Lung (tissue), 12 donors: ENCODE measurements around the gene ANAPC15. TPM values are rescaled to one million over a fixed set of nuclear protein-coding genes. Genes with fewer than 3 reads are reported as not detected.

ENCODE experiments used
- ATAC-seq: fragments of 200-7000 bp; cut with Tn5 transposase; one replicate; pipeline ENCODE4 v1.9.1; 2020; ENCODE audit warnings: moderate number of reproducible peaks; ENCODE audit not compliant: insufficient read depth, low FRiP score
- DNase-seq, 3 donors: peaks; one replicate each; pipeline ENCODE4 v3.0.0-alpha.2; 2013 to 2017
- H3K27ac ChIP-seq, 2 donors: one replicate each; pipeline ENCODE4 v1.5.1; 2013; ENCODE audit warnings: mild to moderate bottlenecking in 2 of 2, moderate library complexity in 2 of 2, control low read depth in 1 of 2, inconsistent platforms in 1 of 2, low read depth in 1 of 2, low read length in 1 of 2
- H3K27me3 ChIP-seq, 3 donors: one replicate each; pipeline ENCODE4 v1.5.1; 2013; ENCODE audit warnings: low read length in 2 of 3; ENCODE audit not compliant: control insufficient read depth in 3 of 3, insufficient read depth in 3 of 3
- H3K36me3 ChIP-seq, 4 donors: one replicate each; pipeline ENCODE4 v1.5.1; 2013; ENCODE audit warnings: low read length in 4 of 4, mild to moderate bottlenecking in 1 of 4, moderate library complexity in 1 of 4; ENCODE audit not compliant: control insufficient read depth in 4 of 4, insufficient read depth in 4 of 4
- H3K4me1 ChIP-seq, 5 donors: one replicate each; pipeline ENCODE4 v1.5.1; 2013; ENCODE audit warnings: low read length in 5 of 5, mild to moderate bottlenecking in 2 of 5, moderate library complexity in 1 of 5; ENCODE audit not compliant: control insufficient read depth in 5 of 5, insufficient read depth in 5 of 5
- H3K4me3 ChIP-seq: one replicate; pipeline ENCODE4 v1.5.1; 2013; ENCODE audit warnings: mild to moderate bottlenecking, control low read depth, moderate library complexity
- H3K9ac ChIP-seq, 2 donors: one replicate each; pipeline ENCODE4 v1.5.1; 2013; ENCODE audit warnings: low read length in 2 of 2, control low read depth in 1 of 2; ENCODE audit not compliant: insufficient read depth in 1 of 2
- H3K9me3 ChIP-seq, 4 donors: one replicate each; pipeline ENCODE4 v1.5.1; 2013; ENCODE audit warnings: low read length in 3 of 4, mild to moderate bottlenecking in 1 of 4, moderate library complexity in 1 of 4; ENCODE audit not compliant: control insufficient read depth in 4 of 4, insufficient read depth in 3 of 4
- WGBS, 2 donors: extraction: QIAGEN DNeasy Blood & Tissue Kit; methylation state at CpG; one replicate each; pipeline ENCODE4 v1.1.7; 2013; 5-methylcytosine and 5-hydroxymethylcytosine counted together
- polyA plus RNA-seq, 2 donors: library from polyadenylated mRNA; stranded (reverse); fragments of 200-250 nt; gene quantifications; one replicate each; pipeline ENCODE4 v1.2.1, GENCODE V29; 2013
- total RNA-seq, 2 donors: library from RNA; depleted of rRNA in 1 of 2; stranded (reverse); fragments of >200 nt in 1 of 2; gene quantifications; one replicate each; pipeline ENCODE4 v1.2.1, GENCODE V29; 2014 to 2021
- TF ChIP-seq, protein P1 (sequence below): IDR thresholded peaks from 2 replicates; pipeline ENCODE4 v1.5.1; 2012; ENCODE audit warnings: mild to moderate bottlenecking; ENCODE audit errors: control extremely low read depth, extremely low read depth
- donor health status: control.
- donor health status: control.
- donor health status: Bipolar disorder and iron deficiency.
- donor health status: healthy.
- donor health status: DM: yes; HTN: yes; CAD: no.

ANAPC15 gene
- total and polyA plus RNA-seq, 4 donors, result 11.3 to 72.0 (median 47.9) TPM

DNA sequence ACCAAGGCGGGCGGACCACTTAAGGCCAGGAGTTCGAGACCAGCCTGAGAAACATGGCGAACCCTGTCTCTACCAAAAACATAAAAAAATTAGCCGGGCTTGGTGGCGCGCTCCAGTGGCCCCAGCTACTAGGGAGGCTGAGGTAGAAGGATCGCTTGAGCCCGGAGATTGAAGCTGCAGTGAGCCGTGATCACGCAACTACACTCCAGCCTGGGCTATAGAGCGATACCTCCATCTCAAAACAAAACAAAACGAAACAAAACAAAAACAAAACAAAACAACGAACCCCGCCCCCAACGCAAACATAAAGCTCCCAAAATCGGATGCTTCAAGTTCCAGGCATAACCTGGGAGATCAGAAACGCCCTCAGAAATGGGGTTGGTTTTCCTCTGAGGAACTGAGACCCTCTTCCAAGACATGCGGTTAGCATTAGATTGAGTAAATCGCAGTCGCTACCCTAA is 31.3 kb downstream of the ANAPC15 start:
- WGBS, 2 donors, result 74 to 75% methylated on average over 21 of the region's 21 CpGs
- H3K9me3 ChIP-seq, result no peaks in the 10 kb centered on the region

DNA sequence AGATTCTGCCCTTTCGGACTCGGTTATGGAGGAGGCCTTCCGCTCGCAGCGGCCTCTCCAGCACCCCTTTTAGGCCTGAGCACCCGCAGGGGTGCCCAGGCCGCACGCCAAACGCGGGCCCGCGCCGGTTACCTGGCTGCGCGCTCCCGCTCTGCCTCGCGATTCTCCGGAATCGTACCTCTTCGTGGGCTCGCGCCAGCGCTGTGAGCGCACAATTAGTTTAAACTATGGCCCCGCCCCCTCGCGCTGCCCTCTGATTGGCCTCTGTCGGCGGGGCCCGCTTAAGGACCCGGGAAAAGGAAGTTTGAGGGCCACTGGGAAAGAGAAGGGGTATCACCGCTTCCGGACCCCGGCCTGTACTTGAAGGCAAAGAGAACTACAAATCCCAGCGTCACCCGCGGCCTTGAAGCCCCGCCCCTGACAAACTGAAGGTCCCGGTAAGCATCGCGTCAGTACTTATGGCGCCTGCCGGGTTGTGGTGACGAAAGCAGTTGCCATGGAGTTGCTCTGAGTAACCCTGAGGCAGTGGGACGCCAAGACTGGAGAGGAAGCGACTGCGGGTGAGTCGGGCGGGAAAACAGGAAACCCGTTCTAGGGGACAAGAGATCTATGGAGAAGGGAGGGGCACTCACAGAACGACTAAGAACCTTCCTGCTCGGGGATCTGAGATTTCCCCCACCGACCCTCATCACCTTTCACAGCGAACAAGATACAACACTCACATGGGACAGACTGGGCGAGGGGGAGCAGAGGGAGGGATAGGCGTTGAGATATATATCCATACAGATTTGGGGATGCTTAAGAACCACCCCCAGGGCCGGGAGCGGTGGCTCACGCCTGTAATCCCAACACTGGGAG is 31.9 kb downstream of the ANAPC15 start, which contains the start of the genes LRRC51 and NUMA1:
LRRC51 (plus strand) TSS at position 525 of the 858 bp plus-strand sequence. CDS start 8,234 bp downstream, outside the sequence.
NUMA1 (minus strand) TSS at position 217 of the 858 bp plus-strand sequence. CDS start 44,599 bp downstream, outside the sequence.
- Histone ChIP-seq H3K36me3 (peaks cover 0 to 3% (median 1%) of the 10 kb centered on the region in 4 donors), H3K4me3 (peak within 1 kb of the TSS; percentile 67), H3K4me1 (peaks cover 0 to 21% (median 0%) of the 10 kb centered on the region in 5 donors), H3K9ac (peak within 1 kb of the TSS; percentile 83 to 96), H3K9me3 (no peaks in the 10 kb centered on the region), H3K27ac (peak within 1 kb of the TSS; percentile 93 to 95), H3K27me3 (no peaks in the 10 kb centered on the region)
- 0 to 1% methylated on average over 60 of the region's 60 CpGs for WGBS, 2 donors
- DNase-seq (peak; percentile 100), ATAC-seq (peak; percentile 98)
- TF ChIP-seq, protein P1, sequence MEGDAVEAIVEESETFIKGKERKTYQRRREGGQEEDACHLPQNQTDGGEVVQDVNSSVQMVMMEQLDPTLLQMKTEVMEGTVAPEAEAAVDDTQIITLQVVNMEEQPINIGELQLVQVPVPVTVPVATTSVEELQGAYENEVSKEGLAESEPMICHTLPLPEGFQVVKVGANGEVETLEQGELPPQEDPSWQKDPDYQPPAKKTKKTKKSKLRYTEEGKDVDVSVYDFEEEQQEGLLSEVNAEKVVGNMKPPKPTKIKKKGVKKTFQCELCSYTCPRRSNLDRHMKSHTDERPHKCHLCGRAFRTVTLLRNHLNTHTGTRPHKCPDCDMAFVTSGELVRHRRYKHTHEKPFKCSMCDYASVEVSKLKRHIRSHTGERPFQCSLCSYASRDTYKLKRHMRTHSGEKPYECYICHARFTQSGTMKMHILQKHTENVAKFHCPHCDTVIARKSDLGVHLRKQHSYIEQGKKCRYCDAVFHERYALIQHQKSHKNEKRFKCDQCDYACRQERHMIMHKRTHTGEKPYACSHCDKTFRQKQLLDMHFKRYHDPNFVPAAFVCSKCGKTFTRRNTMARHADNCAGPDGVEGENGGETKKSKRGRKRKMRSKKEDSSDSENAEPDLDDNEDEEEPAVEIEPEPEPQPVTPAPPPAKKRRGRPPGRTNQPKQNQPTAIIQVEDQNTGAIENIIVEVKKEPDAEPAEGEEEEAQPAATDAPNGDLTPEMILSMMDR, result no peak

More for the DNA sequence above, 31.3 kb downstream of the ANAPC15 start:
- H3K4me3 ChIP-seq, result peak overlapping the region; percentile 50
- ATAC-seq (no peak), DNase-seq (no peak)
- no peaks in the 10 kb centered on the region for H3K27me3 ChIP-seq
- peaks cover 0 to 21% (median 0%) of the 10 kb centered on the region in 5 donors for H3K4me1 ChIP-seq
- peak overlapping the region; percentile 69 to 96 for H3K9ac ChIP-seq
- peak overlapping the region; percentile 91 to 93 for H3K27ac ChIP-seq
- TF ChIP-seq, protein P1, result no peak
- peaks cover 0 to 7% (median 2%) of the 10 kb centered on the region in 4 donors for H3K36me3 ChIP-seq

DNA sequence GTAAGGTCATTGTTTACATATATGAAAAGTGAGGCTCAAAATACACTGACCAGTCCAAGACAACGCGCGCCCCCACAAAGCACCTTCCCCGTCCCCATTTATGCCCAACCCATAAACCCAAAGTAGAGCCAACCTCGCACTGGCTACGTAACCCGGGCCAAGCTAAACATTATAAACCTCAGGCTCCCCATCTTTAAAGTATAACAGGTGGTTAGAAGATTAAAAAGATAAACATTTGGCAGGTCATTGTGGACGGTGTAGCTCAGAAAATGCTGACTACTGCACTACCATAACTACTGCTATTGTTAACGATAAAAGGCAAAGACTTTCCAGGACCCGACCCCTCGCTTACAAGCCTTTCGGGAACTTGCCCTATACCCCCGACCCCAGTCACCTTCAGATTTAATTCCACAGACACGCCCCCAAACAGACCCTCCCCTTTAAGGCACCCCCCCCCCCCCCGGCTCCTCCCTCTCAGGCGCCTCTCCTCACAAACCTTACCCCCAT is 32.6 kb downstream of the ANAPC15 start:
- peak overlapping the region; percentile 67 for H3K4me3 ChIP-seq
- H3K9me3 ChIP-seq, result no peaks in the 10 kb centered on the region
- H3K4me1 ChIP-seq, result peaks cover 0 to 21% (median 3%) of the 10 kb centered on the region in 5 donors
- H3K27me3 ChIP-seq, result no peaks in the 10 kb centered on the region
- ATAC-seq, result peak; percentile 16
- 6 to 7% methylated on average over 15 to 16 of the region's 16 CpGs for WGBS, 2 donors
- TF ChIP-seq, protein P1, result no peak
- peak in 1 of 3 donors; percentile 70 for DNase-seq
- H3K27ac ChIP-seq, result peak overlapping the region; percentile 93 to 95
- peak overlapping the region; percentile 83 to 94 for H3K9ac ChIP-seq
- H3K36me3 ChIP-seq, result peaks cover 0 to 2% (median 0%) of the 10 kb centered on the region in 4 donors
